Mesothelial cell of epicardium (in vitro differentiated cells): ENCODE data around the gene KLHL29. TPM values are rescaled to one million over a fixed set of nuclear protein-coding genes. Genes with fewer than 3 reads are reported as not detected.

Experiments
- DNase-seq, 2 experiments: peaks; one replicate each; pipeline ENCODE4 v3.0.0; 2021; ENCODE audit warnings: low spot score in 2 of 2; ENCODE audit not compliant: unreplicated experiment in 2 of 2
- H3K27ac Mint-ChIP-seq: 2 replicates; pipeline ENCODE4 v1.8.0; 2021; ENCODE audit warnings: mixed read lengths
- H3K27me3 Mint-ChIP-seq: 2 replicates; pipeline ENCODE4 v1.8.0; 2021; ENCODE audit warnings: low read depth, mixed read lengths
- H3K36me3 Mint-ChIP-seq: 2 replicates; pipeline ENCODE4 v1.8.0; 2021; ENCODE audit warnings: mixed read lengths
- H3K4me1 Mint-ChIP-seq: 2 replicates; pipeline ENCODE4 v1.8.0; 2021; ENCODE audit warnings: mixed read lengths
- H3K4me3 Mint-ChIP-seq: 2 replicates; pipeline ENCODE4 v1.8.0; 2021; ENCODE audit warnings: mild to moderate bottlenecking, moderate library complexity, mixed read lengths
- H3K9me3 Mint-ChIP-seq: 2 replicates; pipeline ENCODE4 v1.8.0; 2021; ENCODE audit warnings: mixed read lengths
- CTCF ChIP-seq: fragments of 200-600 bp; sonication (generic); IDR thresholded peaks from one replicate; pipeline ENCODE4 v1.5.0; 2021; ENCODE audit warnings: antibody characterized with exemption; ENCODE audit not compliant: unreplicated experiment
- total RNA-seq: library from RNA; stranded (reverse); gene quantifications from 3 replicates; pipeline ENCODE4 v1.2.1, GENCODE V29; 2021

The KLHL29 gene
- total RNA-seq, 1 donor from 2014 or later: 28.3 TPM

- no peak overlapping the region for H3K4me3 Mint-ChIP-seq
- H3K9me3 Mint-ChIP-seq: no peaks in the 10 kb centered on the region
- H3K36me3 Mint-ChIP-seq: no peaks in the 10 kb centered on the region
- H3K4me1 Mint-ChIP-seq: peaks cover 38% of the 10 kb centered on the region
- no peak for TF ChIP-seq CTCF
- no peaks in the 10 kb centered on the region for H3K27me3 Mint-ChIP-seq
- H3K27ac Mint-ChIP-seq: no peak overlapping the region
- no peak for DNase-seq
Measured at GRCh38 chr2:23528690-23529089, 143.7 kb downstream of the KLHL29 start.

- no peaks in the 10 kb centered on the region for H3K36me3 Mint-ChIP-seq
- no peak overlapping the region for H3K27ac Mint-ChIP-seq
- no peak for TF ChIP-seq CTCF
- H3K9me3 Mint-ChIP-seq: no peaks in the 10 kb centered on the region
- no peak overlapping the region for H3K4me3 Mint-ChIP-seq
- H3K4me1 Mint-ChIP-seq: peaks cover 33% of the 10 kb centered on the region
- no peak for DNase-seq
- H3K27me3 Mint-ChIP-seq: no peaks in the 10 kb centered on the region
Measured at GRCh38 chr2:23529659-23530058, 144.7 kb downstream of the KLHL29 start.

- DNase-seq: no peak
Measured at GRCh38 chr2:23530206-23530908, 145.4 kb downstream of the KLHL29 start.

GRCh38 chr2:23530909-23531276 lies 145.9 kb downstream of the KLHL29 start:
- DNase-seq: no peak
- no peak for TF ChIP-seq CTCF
- Mint-ChIP-seq H3K9me3 (no peaks in the 10 kb centered on the region), H3K27me3 (no peaks in the 10 kb centered on the region), H3K4me3 (no peak overlapping the region), H3K4me1 (peaks cover 34% of the 10 kb centered on the region), H3K27ac (no peak overlapping the region), H3K36me3 (no peaks in the 10 kb centered on the region)

More at GRCh38 chr2:23530206-23530908, 145.4 kb downstream of the KLHL29 start:
- no peaks in the 10 kb centered on the region for H3K27me3 Mint-ChIP-seq
- peaks cover 31% of the 10 kb centered on the region for H3K4me1 Mint-ChIP-seq
- H3K9me3 Mint-ChIP-seq: no peaks in the 10 kb centered on the region
- H3K4me3 Mint-ChIP-seq: no peak overlapping the region
- H3K27ac Mint-ChIP-seq: no peak overlapping the region
- no peak for TF ChIP-seq CTCF
- no peaks in the 10 kb centered on the region for H3K36me3 Mint-ChIP-seq

GRCh38 chr2:23531280-23531679 lies 146.3 kb downstream of the KLHL29 start:
- Mint-ChIP-seq H3K4me3 (no peak overlapping the region), H3K27ac (no peak overlapping the region), H3K9me3 (no peaks in the 10 kb centered on the region), H3K27me3 (no peaks in the 10 kb centered on the region), H3K36me3 (no peaks in the 10 kb centered on the region), H3K4me1 (peaks cover 32% of the 10 kb centered on the region)
- DNase-seq: no peak
- TF ChIP-seq CTCF: no peak

- H3K9me3 Mint-ChIP-seq: no peaks in the 10 kb centered on the region
- no peak overlapping the region for H3K4me3 Mint-ChIP-seq
Measured at GRCh38 chr2:23531881-23532280, 146.9 kb downstream of the KLHL29 start.

More at GRCh38 chr2:23531881-23532280, 146.9 kb downstream of the KLHL29 start:
- no peak for DNase-seq
- H3K27me3 Mint-ChIP-seq: no peaks in the 10 kb centered on the region
- no peaks in the 10 kb centered on the region for H3K36me3 Mint-ChIP-seq
- H3K27ac Mint-ChIP-seq: no peak overlapping the region
- no peak for TF ChIP-seq CTCF
- H3K4me1 Mint-ChIP-seq: peaks cover 34% of the 10 kb centered on the region
